ENCODE data around the gene GABRB3. TPM values are rescaled to one million over a fixed set of nuclear protein-coding genes. Genes with fewer than 3 reads are reported as not detected.

The GABRB3 gene
- total RNA-seq, 2 donors from 2014 or later = not detected

DNA sequence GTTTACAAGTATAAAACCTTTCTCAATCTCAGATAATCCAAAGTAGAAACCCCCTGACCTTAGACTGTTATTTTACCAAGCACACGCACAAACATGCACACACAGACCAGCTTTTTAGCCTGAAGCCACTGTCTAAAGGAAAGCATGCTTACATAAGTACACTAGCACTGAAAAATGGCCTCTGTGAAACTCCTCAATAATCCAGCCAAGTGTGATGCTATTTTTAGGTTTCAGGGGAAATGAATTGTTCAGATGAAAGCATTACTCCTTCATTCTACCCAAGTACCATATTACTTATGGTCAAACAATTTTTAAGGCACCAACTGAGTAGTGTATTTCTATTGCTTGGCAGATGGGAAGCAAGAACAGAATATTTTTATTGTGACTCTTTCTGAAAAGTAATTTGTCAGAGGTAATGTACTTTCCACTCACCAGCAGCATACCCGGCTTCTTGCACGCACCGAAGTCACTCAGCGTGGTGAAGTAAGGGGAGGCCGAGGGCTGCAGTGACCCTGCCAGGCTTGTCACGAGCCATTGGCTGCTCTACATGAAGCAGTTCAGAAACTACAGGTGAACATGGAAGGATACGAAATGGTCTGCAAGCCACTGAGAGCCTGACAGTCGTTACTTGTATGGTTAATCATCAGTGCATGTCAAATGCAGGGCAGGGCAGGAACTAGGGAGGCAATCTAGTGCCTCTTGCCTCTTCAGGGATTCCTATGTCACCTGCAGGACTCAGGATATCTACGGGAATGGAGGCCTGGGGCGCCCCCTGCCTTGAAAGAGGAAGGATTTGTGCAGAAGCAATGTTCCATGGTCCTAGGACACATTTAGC lies 106.7 kb downstream of the GABRB3 start:
- no peak for DNase-seq (ENCODE audit: low spot score in 2 of 2)
- H3K36me3 Mint-ChIP-seq = no peaks in the 10 kb centered on the region
- no peak for ATAC-seq
- no peak overlapping the region for H3K27ac Mint-ChIP-seq
- H3K9me3 Mint-ChIP-seq = peaks cover 18 to 26% of the 10 kb centered on the region in 2 donors

DNA sequence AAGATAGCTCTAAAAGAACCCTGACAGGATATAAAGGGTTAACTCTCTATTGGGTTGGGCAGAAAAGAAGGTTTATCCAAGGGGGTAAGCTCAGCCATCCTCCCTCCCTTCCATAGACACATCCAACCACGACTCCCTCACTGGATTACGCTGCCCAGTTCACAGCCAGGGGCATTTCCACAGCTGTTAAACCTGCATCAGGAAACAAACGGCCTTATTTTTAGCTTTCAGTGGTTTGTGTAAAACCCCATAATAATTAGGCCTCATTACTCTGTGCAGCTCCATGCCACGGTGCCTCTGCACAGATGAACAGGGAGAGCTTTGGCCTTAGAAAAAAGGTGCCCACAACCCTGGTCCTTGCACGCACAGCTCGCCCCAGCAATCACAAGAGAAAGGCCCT lies 110.6 kb downstream of the GABRB3 start:
- DNase-seq (ENCODE audit: low spot score in 2 of 2) = no peak
- ATAC-seq = no peak
- Mint-ChIP-seq H3K36me3 (no peaks in the 10 kb centered on the region), H3K9me3 (peaks cover 16 to 18% of the 10 kb centered on the region in 2 donors), H3K27ac (no peak overlapping the region)

DNA sequence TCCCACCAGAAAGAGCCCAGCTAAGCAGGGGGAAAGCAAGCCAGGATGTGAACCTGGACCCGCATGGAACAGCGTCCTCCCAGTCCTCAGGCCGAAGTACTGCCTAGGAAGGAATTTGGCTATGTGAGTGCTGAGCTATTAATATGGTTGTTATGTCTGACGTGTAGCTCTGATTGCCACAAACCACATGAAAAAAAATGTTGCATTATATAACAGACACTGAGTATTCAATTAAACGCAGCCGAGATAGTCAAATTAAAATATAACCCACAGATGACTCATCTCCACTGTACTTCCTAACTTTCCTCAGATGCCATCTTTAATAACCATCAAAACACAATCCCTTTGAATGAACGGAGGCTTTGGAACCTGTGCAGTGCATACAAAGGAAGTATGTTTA lies 111.1 kb downstream of the GABRB3 start:
- DNase-seq (ENCODE audit: low spot score in 2 of 2) = no peak
- ATAC-seq = no peak
- Mint-ChIP-seq H3K27ac (no peak overlapping the region), H3K36me3 (no peaks in the 10 kb centered on the region), H3K9me3 (peaks cover 18 to 19% of the 10 kb centered on the region in 2 donors)

DNA sequence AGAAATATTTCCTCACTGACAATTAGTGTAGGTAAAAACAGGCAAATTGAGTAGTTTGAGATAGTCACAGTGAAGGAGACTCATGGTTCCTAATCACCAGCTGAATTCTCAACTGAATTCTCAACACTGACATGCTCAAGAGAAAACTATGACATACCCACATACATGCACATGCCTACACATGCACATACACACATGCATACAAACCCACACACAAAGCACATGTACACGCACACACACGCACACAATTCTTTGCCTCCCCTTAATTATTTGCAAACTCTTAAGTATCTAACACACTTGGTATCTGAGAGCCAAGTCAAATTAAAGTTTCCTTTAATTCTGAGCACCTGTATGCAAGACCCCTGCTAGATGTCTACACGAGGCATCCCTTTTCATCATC lies 111.8 kb downstream of the GABRB3 start:
- DNase-seq (ENCODE audit: low spot score in 2 of 2) (no peak), ATAC-seq (no peak)
- H3K9me3 Mint-ChIP-seq = peaks cover 18 to 19% of the 10 kb centered on the region in 2 donors
- H3K36me3 Mint-ChIP-seq = no peaks in the 10 kb centered on the region
- H3K27ac Mint-ChIP-seq = no peak overlapping the region

DNA sequence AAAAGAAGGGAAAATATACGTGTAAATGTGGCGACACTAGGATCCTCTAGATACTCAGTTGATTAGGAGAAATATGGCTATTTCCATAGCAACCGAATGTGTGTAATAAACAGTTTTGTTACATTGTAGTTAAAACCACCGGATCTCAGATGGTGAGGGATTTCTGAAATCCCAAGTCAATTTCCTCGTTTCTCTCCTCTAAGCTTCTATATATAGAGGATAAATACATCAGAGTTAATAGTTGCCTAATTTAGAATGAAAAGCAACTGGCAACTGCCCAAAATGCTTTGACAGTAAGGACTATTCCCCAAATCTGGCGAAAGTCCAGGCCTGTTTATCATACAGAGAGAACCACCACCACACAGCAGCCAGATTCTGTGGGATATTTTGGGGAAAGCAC lies 112.6 kb downstream of the GABRB3 start:
- Mint-ChIP-seq H3K9me3 (peaks cover 17 to 18% of the 10 kb centered on the region in 2 donors), H3K27ac (no peak overlapping the region), H3K36me3 (no peaks in the 10 kb centered on the region)

DNA sequence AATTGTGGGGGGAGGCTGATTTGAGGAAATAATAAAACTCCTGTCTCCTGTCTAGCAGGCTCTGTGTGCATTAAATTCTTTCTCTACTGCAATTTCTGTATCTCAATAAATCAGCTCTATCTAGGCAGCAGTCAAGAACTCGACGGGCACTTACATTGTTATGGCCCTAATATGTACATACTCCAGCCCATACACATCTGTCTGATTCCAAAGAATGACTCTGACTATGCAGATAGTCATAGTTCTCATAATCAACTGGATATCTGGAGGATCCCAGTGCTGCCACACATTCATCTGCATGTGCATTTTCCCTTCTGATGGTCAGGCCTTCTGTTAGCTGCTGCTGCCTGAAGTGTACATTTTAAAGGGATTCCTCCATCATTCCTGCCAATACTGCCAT lies 114.6 kb downstream of the GABRB3 start:
- no peak overlapping the region for H3K27ac Mint-ChIP-seq
- no peaks in the 10 kb centered on the region for H3K36me3 Mint-ChIP-seq
- DNase-seq (ENCODE audit: low spot score in 2 of 2) (no peak), ATAC-seq (no peak)
- peaks cover 14 to 16% of the 10 kb centered on the region in 2 donors for H3K9me3 Mint-ChIP-seq

More for the DNA sequence above, 112.6 kb downstream of the GABRB3 start:
- DNase-seq (ENCODE audit: low spot score in 2 of 2) (no peak), ATAC-seq (no peak)

DNA sequence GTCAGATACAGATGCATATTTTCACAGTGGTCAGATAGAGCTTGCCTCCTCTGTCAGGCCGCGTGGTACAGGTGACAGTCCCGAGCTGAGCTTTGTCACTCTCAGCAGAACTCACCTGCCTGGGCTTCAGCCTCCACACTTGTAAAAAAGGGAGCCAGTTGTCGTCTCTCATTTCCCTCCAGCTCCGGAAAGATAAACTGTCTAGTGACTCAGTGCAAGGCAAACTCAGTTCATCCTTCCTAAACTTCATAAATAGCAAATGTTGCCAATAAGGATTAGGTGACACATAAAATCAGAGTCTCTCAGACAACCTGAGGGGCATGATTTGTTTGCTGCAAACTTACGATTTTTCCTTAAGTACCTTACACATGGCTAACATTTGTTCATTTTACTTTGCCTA lies 116.8 kb downstream of the GABRB3 start:
- no peaks in the 10 kb centered on the region for H3K36me3 Mint-ChIP-seq

DNA sequence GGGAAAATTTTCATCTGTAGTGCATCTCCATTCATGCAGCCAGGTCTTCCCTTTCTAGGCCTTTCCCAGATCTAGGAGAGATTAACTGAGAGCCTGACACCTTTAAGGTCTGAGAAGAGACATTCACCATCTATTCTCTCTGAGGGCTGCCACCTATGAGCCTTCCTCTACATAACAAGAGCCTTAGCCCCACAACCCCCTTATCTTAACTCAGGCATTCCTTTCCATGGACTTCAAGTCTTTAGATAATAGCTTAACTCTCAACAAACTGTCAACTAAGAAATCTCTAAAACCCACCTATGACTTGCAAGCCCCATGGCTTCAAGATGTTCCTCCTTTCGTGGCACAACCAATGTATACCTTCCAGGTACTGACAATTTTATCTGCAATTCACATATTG lies 121.0 kb downstream of the GABRB3 start:
- Mint-ChIP-seq H3K9me3 (peaks cover 19 to 25% of the 10 kb centered on the region in 2 donors), H3K36me3 (peaks cover 0 to 7% of the 10 kb centered on the region in 2 donors), H3K27ac (no peak overlapping the region)
- DNase-seq (ENCODE audit: low spot score in 2 of 2) (no peak), ATAC-seq (no peak)

More for the DNA sequence above, 116.8 kb downstream of the GABRB3 start:
- no peak for ATAC-seq
- no peak for DNase-seq (ENCODE audit: low spot score in 2 of 2)
- Mint-ChIP-seq H3K9me3 (peaks cover 8 to 13% of the 10 kb centered on the region in 2 donors), H3K27ac (no peak overlapping the region)

DNA sequence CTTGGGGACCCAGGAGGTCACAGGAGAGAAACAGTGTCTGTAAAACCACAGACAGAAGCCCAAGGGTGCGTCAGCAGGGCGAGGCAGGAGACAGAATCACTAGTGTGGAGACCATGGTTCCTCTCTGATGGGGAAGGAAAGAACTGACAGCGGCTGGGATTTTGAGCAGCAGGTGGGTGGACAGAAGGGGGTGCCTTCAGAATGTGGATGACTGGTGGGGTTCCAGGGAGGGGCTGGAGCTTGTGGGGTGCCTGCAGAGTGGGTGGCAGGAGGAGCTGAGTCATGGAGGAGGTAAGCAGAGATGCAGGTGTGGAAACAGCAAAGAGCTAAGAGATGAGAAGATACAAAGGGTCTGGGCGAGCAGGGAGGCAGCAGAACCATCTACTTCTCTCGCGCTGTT lies 124.2 kb downstream of the GABRB3 start:
- ATAC-seq (no peak), DNase-seq (ENCODE audit: low spot score in 2 of 2) (no peak)
- no peak overlapping the region for H3K27ac Mint-ChIP-seq
- H3K9me3 Mint-ChIP-seq = peaks cover 21 to 31% of the 10 kb centered on the region in 2 donors
- H3K36me3 Mint-ChIP-seq = peaks cover 0 to 7% of the 10 kb centered on the region in 2 donors

DNA sequence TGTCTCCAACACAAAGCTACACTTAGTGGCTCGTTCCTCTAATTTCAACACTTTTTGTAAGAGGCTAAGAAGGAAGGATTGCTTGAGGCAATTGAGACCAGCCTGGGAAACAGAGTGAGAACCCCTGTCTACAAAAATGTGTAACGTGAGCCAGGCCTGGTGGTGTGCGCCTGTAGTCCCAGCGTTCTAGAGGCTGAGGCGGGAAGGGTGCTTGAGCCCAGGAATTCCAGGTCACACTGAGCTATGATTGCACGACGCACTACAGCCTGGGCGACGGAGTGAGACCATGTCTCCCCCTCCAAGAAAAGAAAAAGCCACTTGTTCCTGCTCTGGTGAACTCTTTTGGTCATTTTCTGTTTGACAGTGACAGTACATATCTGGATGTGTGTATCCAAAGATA lies 127.9 kb downstream of the GABRB3 start:
- Mint-ChIP-seq H3K9me3 (peaks cover 24 to 27% of the 10 kb centered on the region in 2 donors), H3K27ac (no peak overlapping the region), H3K36me3 (peaks cover 0 to 7% of the 10 kb centered on the region in 2 donors)
- ATAC-seq (no peak), DNase-seq (ENCODE audit: low spot score in 2 of 2) (no peak)

DNA sequence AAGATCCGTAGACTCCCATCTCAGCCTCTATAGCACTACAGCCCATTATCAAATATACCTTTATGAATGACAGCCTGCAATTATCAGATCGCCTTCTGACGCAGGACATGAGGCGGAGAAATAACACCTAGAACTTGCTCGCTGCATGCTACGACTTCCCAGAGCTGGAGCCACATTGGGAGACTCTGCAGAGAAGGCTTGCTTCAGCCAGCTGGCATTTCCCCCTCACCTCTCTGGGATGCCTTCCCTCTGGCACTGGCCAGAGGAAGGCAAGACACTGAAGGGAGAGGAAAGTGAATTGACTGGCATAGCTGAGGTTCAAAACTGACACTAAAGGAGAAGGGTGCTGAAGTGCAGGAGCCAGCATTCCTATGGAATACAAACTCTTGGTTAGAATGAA lies 131.7 kb downstream of the GABRB3 start:
- H3K9me3 Mint-ChIP-seq = peaks cover 27% of the 10 kb centered on the region in 2 donors
- no peak overlapping the region for H3K27ac Mint-ChIP-seq
- no peak for ATAC-seq

DNA sequence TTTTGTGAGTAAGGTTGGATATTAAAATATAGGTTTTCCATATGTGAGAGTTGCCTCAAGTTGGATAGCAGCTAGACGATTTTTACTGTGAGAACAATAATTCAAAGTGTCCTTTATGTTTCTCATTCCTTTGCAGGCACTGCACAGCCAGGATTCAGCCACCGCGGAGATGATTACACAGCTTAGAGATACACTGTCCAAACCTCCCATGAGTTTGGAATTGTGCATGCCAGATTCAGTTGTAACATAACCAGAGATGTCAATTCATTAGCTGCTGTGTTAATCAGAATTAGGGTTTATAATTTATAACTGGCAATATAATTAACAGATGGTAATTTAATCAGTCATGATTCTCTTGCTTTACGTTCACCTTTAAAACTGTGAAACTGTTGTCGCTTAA lies 132.3 kb downstream of the GABRB3 start:
- H3K36me3 Mint-ChIP-seq = peaks cover 0 to 5% of the 10 kb centered on the region in 2 donors
- DNase-seq (ENCODE audit: low spot score in 2 of 2) (no peak), ATAC-seq (no peak)
- peaks cover 27 to 29% of the 10 kb centered on the region in 2 donors for H3K9me3 Mint-ChIP-seq
- H3K27ac Mint-ChIP-seq = no peak overlapping the region

More for the DNA sequence above, 131.7 kb downstream of the GABRB3 start:
- peaks cover 0 to 5% of the 10 kb centered on the region in 2 donors for H3K36me3 Mint-ChIP-seq
- no peak for DNase-seq (ENCODE audit: low spot score in 2 of 2)

DNA sequence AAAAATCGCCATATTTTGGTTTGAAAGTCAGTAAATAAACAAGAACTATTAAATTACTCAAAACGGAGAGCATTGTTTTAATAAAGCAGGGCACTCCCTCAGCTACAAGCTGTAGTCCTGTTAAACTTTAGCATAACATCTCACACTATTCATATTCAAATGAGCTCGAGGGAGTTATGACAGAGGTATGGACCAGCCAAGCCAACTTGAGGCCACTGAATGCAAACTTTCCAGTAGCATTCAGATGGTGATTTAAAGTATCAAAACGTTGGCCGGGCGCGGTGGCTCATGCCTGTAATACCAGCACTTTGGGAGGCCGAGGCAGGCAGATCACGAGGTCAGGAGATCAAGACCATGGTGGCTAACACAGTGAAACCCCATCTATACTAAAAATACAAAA lies 132.9 kb downstream of the GABRB3 start:
- ATAC-seq (no peak), DNase-seq (ENCODE audit: low spot score in 2 of 2) (no peak)
- peaks cover 27 to 33% of the 10 kb centered on the region in 2 donors for H3K9me3 Mint-ChIP-seq
- H3K27ac Mint-ChIP-seq = no peak overlapping the region
- peaks cover 0 to 5% of the 10 kb centered on the region in 2 donors for H3K36me3 Mint-ChIP-seq

DNA sequence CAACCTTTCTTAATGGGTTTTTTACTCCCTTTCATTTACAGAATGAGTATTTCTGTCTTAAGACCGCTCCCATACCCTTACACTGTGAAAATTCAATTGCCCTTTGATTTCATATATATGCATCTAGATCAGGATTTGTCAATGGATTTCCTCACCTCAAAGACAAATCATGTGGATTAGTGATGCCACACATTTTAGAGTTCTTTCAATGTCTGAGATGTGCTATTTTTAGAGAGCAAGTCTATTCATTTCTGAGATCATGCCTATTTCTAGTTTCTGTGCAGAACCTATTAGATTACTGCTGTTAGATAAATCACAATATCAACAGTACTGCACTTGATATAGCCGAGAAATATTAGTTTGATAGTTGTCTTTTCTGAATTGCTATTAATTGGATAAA lies 137.3 kb downstream of the GABRB3 start:
- Mint-ChIP-seq H3K9me3 (peaks cover 24 to 33% of the 10 kb centered on the region in 2 donors), H3K36me3 (peaks cover 0 to 5% of the 10 kb centered on the region in 2 donors), H3K27ac (no peak overlapping the region)
- DNase-seq (ENCODE audit: low spot score in 2 of 2) (no peak), ATAC-seq (no peak)

DNA sequence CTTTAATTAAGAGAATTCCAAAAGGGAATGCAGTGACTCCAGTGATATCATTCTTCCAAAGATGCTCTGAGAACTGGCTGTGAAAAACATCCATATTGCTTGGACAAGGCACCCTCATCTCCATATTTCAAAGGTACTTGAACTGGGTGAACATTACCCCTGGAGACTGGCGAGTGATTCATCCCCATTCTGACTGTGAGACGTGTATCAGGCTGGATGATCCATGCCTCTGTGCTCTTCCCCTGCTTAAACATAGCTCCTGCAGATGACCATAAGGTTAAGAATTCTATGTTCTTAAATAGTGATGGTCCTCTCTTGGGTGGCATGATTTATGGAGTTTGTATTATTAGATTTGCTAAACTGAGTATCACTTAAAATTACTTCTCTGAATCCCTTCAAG lies 137.8 kb downstream of the GABRB3 start:
- Mint-ChIP-seq H3K9me3 (peaks cover 24 to 33% of the 10 kb centered on the region in 2 donors), H3K27ac (no peak overlapping the region), H3K36me3 (peaks cover 0 to 5% of the 10 kb centered on the region in 2 donors)
- ATAC-seq = no peak
- no peak for DNase-seq (ENCODE audit: low spot score in 2 of 2)

DNA sequence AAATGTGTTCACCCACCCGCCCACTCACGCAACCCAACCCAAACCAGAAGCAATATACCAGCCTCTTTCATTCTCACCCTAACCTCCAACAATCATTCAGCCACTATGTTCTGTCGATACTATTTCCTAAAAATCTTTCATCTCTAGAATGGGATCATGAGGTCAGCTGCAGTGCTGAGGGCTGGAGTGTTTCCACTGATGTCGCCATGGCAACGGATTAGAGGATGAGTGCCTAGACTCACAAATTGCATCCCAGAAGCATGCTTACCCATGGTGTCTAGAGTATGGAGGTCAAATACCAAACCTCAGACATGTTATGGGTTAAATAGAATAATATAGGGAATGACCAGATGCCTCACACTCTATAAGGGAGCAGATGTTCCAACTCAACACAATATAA lies 138.5 kb downstream of the GABRB3 start:
- ATAC-seq (no peak), DNase-seq (ENCODE audit: low spot score in 2 of 2) (no peak)
- H3K9me3 Mint-ChIP-seq = peaks cover 24 to 33% of the 10 kb centered on the region in 2 donors
- H3K27ac Mint-ChIP-seq = no peak overlapping the region
- H3K36me3 Mint-ChIP-seq = peaks cover 0 to 5% of the 10 kb centered on the region in 2 donors

DNA sequence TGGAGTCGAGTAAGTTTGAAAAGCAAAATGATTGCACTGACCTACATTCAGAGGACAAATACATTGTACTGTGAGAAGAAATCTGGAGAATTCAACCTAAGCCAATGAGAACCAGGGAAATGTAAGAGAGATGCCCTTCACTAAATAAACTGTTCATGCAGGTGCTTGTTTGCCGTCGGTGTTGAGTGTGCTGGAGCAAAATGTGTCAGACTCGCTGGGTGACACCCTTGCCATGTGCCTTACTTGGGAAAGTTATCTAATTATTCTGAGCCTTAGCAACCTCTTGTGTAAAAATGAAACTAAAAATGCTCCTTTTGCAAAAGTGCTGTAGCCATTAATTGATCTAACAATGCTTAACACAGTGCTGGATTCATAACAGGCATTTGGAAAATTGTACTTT lies 140.4 kb downstream of the GABRB3 start:
- H3K9me3 Mint-ChIP-seq = peaks cover 23 to 30% of the 10 kb centered on the region in 2 donors
- ATAC-seq (no peak), DNase-seq (ENCODE audit: low spot score in 2 of 2) (no peak)
- H3K36me3 Mint-ChIP-seq = peaks cover 0 to 6% of the 10 kb centered on the region in 2 donors
- H3K27ac Mint-ChIP-seq = no peak overlapping the region

DNA sequence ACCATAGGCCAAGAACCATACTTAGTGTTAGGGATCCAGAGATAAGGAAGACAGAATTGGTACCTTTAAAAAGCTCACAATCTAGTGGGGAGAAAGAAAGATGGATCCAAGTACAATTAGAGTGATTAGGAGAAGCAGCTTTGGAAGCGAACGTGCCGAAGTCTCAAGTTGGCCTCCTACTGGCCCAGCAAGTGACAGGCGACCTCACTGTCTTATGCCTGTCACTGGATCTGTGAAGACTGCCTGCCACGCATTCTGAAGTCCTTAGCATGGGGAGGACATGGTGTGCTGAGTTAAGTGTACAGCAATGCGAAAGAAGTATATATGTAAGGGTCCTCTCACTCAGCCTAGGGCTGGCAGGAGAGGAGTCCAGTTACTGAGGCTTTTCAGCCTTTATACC lies 141.0 kb downstream of the GABRB3 start:
- H3K9me3 Mint-ChIP-seq = peaks cover 27 to 30% of the 10 kb centered on the region in 2 donors
- DNase-seq (ENCODE audit: low spot score in 2 of 2) (no peak), ATAC-seq (no peak)
- no peak overlapping the region for H3K27ac Mint-ChIP-seq
- H3K36me3 Mint-ChIP-seq = peaks cover 0 to 6% of the 10 kb centered on the region in 2 donors
